ENCODE measurements around the gene C2orf15.
"Not testable (repeated sequence)": the region's sequence is repeated elsewhere in the genome, so short reads cannot be mapped to it uniquely, and the experiment has no call there.

The C2orf15 gene

DNA sequence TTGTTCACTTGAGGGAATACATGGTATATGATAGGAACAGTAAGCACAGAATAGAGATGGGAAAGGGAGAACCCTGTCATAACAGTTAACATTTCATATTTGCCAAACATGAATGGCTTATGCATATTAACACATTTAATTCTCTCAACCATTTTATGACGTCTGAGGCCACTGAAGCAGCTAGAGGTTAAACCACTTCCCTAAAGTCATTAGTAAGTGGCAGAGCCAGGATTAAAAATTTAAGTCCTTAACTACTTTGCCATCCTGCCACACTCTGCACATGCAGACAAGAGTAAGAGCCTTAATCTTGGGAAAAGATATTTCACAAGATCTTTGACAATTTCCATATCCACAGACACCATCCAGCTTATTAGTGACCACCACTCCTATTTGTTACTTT is 15.4 kb downstream of the C2orf15 start:
- no peak for DNase-seq
- intact Hi-C loops (cut with DNase I), result loop anchor here (10.0 kb wide), 1 partner anchor 178 kb away; the partner anchor contains the start of genes EIF5B and TXNDC9

DNA sequence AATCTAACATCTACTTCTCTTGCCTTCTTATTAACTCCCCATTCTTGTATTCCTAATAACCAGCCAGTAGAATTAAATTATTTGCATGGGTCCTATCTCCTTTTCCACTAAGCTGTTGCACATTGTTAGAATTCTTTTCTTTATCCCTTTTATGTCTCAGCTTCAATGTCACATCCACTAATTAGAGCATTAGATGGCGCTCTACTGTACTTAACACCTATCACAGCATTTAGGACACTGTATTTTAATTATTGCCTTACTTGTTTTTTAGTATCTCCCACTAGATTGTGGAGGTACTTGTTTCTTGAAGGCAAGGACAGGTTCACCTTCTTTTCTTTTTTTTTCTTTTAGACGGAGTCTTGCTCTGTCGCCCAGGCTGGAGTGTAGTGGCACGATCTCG is 17.1 kb downstream of the C2orf15 start:
- no peak for DNase-seq
- intact Hi-C loops (cut with DNase I), result loop anchor here (10.0 kb wide), 1 partner anchor 176 kb away; the partner anchor contains the start of genes EIF5B and TXNDC9

DNA sequence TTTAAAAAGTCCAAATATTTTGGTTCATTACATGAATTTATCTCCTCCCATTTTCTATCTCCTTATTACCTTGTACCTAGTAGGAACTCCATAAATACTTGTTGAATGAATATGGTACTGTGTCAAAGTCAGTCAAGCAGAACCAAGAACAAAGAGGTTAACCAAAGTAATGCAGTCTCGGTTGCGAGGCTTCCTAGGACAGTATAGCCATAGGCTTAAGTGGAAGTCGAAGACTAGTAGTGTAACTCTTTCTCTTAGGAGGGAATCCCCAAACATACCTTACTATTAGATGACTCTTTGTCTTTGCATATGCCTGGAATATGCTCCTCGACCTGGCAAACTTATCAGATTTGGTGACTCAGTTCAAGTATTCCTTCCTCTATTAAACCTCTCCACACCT is 18.1 kb downstream of the C2orf15 start:
- DNase-seq, result no peak
- intact Hi-C loops (cut with DNase I), result loop anchor here (10.0 kb wide), 1 partner anchor 175 kb away; the partner anchor contains the start of genes EIF5B and TXNDC9

DNA sequence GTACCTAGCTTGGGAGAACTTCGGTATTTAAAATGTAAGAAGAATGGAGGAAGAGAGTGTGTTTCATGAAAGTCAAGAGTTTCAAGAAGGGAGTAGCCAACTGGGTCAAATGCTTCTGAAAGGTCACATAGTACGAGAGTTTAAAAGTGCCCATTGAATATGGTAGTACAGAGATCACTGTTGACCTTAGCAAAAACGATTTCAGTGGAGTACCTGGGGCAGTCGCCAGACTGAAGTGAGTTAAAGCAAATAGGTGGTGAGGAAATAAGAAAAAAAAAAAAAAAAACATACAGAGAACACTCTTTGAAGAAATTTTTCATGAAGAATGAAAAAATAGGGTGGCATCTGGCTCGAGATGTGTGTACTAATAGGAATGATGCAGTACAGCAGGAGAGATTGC is 24.7 kb downstream of the C2orf15 start:
- DNase-seq, result no peak
- intact Hi-C loops (cut with DNase I), result no loop called here

DNA sequence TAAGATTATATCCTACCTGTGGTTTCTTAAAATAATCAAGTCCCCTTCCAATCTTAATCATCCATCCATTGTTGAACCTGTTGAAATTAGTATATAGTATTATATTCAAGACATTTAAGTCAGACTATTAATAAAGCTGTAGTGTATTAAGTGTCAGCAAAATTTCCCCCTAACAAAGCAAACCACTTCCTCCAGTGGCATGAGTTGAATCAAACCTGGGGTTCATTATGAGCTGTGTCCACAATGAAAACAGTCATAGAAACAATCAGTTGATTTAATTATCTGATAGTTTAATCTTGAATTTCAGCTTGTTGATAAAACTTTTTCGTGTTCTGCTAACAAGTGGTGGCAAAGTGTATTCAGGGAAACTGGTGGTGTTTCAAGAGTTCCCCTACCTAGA is 28.0 kb downstream of the C2orf15 start:
- no peak for DNase-seq
- intact Hi-C loops (cut with DNase I), result no loop called here

DNA sequence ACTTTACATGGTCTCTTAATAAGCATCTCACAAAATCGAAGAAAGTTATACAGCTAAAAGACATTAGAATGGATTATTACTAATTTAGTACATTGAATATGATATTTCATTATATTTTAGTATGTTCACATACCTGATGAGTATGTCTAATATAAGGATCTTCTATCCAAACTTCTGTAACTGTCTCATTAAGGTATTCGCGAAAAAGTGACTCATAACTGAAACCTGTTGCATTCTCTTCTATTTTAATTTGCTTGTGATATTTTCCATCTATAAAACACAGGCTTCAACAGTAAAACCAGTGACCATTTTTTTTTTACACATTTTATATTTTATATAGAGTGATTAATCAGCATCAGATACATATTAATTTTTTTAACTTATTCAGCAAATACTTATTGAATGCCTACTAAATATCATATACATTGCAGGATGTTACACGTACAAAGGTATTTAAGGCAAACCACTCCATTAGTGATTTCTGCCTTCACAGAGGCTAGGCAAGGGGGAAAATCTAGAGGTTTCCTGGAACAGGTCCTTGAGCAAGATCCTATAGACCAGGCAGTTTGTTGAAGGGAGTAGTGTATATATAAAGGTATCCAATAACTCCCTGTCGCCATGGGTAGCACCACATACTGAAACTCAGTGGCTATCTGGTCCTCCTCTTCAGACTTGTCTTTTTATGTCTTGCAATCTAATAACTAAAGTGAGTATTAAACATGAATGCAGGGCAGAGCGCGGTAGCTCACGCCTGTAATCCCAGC is 30.1 kb downstream of the C2orf15 start:
- intact Hi-C loops (cut with DNase I), result no loop called here
- no peak for DNase-seq

DNA sequence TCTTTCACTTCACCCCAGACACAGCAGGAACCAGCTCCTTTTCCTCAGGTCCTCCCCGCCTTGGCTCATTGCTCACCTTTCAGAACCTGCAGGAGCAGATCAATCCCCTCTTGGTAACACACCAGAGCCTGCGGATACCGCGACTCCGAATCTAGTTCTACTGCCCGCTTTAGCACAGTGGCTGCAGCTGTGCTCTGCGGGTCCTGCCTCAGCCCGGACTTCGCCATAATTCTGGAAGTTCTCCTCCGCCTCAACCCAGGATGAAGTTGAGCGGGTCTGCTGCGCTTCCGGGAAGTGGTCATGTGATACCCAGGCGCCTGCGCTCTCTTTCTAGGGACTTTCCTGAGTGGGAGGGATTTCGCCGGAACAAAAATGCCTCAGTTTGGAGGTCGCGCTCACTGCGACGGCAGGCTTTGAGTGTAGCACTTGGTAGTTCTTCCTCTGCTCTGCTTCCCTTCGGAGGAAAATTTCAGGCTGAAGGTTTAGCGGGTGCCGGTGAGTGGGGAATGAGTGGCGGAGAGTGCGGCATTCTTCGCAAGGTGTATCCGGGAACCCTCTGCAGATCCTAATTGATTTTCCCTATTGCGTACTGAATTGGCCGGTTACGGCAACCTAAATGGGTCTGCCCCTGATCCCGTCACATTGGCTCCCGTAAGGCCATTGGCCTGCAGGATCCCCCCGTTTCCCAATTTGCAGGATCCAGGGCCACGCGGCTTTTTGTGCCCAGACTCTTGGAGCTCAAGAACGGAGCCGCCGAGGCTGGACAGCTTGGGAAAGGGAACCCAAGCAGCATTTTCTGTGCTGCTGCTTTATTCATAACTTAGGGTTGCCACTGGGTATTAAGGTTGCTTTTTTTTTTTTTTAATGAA is 39.5 kb downstream of the C2orf15 start, which contains the start of the genes MITD1 and MRPL30:
Gene MITD1 (minus strand): TSS at position 304 of the 869 bp plus-strand sequence. CDS start 77 bp downstream, at position 227.
Gene MRPL30 (plus strand): TSS at position 430 of the 869 bp plus-strand sequence. CDS start 5,020 bp downstream, outside the sequence.
- peak; percentile 87 to 98 (median 95) for DNase-seq
- intact Hi-C loops (cut with DNase I), result loop anchor here (2.0 to 5.0 kb wide), 2 partner anchors 39 to 156 kb away; partner anchors contain the start of genes C2orf15, EIF5B and TXNDC9

DNA sequence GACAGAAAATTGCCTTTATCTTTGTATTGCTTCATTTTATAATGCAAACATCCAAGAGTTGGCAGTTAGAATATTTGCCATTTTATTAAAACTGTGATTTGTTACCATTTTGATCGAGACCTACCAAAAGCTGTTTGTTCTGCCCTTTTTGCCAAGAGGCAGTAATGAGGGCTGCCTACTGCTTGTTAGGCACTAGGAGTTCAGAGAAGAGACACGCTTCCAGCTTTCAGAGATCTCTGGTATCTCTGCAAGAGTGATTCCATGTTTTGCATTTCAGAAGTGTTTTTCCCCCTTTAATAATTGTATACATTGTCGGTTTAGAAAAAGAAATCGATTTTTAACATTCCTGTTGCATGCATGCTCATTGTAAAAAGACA is 40.1 kb downstream of the C2orf15 start:
- no peak for DNase-seq
- intact Hi-C loops (cut with DNase I), result loop anchor here (2.0 to 5.0 kb wide), 2 partner anchors 39 to 155 kb away; partner anchors contain the start of genes C2orf15, EIF5B and TXNDC9

DNA sequence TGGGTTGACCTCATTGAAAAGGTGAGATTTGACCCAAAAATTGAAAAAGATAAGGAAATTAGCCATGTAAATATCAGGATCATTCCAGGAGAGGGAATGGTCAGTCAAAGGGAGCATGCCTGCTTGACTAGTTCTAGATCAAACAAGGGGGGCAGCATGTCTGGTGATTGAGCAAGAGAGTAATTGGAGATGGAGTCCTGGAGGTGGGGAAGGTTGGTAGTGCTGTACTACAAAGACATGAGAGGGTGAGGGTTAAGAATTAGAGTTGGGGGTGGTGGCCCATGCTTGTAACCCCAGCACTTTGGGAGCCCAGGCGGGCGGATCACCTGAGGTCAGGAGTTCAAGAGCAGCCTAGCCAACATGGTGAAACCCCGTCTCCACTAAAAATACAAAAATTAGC is 41.5 kb downstream of the C2orf15 start:
- intact Hi-C loops (cut with DNase I), result loop anchor here (5.0 kb wide), 1 partner anchor 41 kb away; the partner anchor contains the start of gene C2orf15
- no peak for DNase-seq

DNA sequence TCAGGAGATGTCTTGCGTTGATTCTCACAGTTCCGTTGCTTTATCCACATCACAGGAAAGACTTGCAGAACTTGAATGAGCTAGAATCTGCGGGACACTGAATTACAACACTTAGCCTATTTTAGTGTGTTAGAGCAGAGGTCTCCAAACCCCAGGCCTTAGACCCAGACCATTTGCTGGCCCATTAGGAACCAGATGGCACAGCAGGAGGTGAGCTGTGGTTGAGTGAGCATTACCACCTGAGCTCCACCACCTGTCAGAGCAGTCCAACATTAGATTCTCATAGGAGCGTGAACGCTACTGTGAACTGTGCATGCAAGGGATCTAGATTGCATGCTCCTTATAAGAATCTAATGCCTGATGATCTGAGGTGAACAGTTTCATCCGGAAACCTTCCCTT is 43.3 kb downstream of the C2orf15 start:
- DNase-seq, result no peak
- intact Hi-C loops (cut with DNase I), result loop anchor here (5.0 kb wide), 1 partner anchor 43 kb away; the partner anchor contains the start of gene C2orf15

DNA sequence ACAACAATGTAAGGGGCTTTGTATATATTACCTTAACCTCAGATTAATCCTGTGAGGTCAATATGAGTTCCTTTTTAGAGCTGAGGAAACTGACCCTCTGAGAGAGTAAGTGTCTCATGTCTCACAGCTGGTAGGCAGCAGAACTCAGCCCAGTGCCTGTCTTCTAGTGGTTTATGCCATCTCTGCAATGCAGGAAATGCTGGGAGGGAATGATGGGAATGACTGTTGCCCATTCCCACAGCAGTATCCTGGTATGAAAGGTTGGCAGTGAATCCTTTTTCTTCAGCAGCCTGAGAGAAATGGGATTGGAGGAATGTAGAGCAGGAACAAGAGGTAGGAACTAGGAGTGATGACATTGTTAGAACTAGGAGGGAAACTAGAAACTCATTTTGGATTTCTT is 45.5 kb downstream of the C2orf15 start:
- no peak for DNase-seq
- intact Hi-C loops (cut with DNase I), result no loop called here

DNA sequence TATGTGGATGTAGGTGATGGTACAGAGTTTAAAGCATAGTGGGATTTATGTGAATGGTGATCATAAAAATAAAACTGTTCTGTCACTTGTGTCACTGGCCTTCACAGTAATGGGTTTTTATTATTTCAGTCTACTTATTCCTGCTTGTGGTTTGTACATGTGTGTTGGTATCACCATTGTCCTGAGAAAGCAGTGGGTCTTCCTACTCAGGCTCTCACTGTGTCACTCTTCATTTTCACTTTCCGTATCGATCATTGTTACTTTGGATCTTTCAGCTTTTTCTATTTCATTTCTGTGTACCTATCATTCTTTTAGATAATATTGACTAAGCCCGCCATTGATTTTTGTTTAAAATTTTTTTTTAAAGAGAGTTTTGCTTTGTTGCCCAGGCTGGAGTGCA is 46.9 kb downstream of the C2orf15 start:
- intact Hi-C loops (cut with DNase I), result no loop called here
- no peak for DNase-seq

DNA sequence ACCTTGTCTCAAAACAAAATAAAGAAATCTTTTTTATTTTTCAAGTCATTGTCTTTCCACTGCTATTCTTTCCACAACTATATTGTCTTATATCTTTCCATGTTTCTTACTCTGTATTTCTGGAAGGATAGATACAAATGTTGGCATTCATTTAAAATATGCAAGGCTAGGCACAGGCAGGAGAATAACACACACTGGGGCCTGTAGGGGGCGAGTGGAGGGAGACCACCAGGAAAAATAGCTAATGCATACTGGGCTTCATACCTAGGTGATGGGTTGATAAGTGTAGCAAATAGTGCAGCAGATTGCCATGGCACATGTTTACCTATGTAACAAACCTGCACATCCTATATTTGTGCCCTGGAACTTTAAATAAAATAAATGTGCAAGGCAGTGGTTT is 49.0 kb downstream of the C2orf15 start:
- DNase-seq, result no peak

DNA sequence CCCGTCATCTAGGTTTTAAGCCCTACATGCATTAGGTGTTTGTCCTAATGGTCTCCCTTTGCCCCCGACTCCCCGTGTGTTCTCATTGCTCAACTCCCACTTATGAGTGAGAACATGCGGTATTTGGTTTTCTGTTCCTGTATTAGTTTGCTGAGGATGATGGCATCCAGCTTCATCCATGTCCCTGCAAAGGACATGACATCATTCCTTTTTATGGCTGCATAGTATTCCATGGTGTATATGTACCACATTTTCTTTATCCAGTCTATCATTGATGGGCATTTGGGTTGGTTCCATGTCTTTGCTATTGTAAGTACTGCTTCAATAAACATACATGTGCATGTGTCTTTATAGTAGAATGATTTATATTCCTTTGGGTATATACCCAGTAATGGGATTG is 50.9 kb downstream of the C2orf15 start:
- DNase-seq; intact Hi-C loops (cut with DNase I): not testable (repeated sequence)

More for the DNA sequence above, 49.0 kb downstream of the C2orf15 start:
- intact Hi-C loops (cut with DNase I), result no loop called here

DNA sequence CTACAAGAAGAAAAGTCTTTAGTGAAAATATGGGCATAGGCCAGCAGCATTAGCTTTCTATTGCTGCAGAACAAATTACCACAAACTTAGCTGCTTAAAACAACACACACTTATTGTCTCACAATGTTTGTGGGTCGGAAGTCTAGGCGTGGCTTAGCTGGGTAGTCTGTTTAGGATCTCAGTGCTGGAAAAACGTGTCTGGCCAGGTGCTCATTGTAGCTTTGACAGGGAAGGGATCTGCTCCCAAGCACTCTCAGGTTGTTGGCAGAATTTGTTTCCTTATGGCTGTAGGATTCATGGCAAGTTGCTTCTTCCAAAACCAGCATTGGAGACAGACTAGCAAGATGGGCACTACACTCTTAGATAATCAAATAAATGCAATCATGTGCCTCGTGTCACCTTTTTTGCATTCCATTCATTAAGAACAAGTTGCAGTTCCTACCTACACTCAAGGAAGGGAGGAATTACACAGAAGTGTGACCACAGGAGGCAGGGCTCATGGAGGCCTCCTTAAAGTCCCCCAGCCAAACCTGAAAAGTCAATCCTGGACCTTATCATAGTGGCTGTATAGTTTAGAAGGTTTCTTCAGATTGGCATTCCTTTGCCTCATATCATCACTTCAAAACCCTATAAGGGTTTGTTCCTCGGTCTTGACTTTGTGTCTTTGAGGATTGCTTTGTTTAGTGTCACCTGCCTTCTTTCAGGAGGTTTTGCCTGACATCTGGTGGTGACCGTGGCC is 56.8 kb downstream of the C2orf15 start:
- intact Hi-C loops (cut with DNase I), result no loop called here
- no peak for DNase-seq

DNA sequence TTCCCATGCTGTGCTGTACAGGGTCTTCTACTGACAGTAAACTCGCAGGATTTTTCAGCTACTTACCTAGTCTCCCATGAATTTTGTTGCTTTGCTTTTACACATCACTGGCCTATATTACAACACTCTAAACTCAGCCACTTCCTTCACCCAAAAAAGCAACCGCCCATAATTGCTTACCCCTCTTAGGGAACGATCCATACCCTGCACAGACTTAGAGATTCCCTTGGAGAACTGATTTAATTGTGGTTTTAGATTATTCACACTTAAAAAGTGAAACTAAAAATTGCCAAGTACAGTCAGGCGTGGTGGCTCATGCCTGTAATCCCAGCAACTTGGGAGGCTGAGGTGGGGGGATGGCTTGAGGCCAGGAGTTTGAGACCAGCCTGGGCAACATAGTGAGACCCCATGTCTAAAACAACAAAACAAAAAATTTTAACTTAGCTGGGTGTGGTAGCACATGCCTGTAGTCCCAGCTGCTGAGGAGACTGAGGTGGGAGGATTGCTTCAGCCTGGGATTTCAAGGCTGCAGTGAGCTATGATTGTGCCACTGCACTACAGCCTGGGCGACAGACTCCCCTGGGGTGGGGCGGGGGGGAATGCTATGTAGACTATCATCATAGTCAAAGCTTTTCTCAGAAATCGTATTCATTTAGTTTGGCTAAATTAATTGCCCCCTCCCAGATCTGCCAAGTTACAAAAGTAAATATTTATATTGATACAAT is 58.7 kb downstream of the C2orf15 start:
- intact Hi-C loops (cut with DNase I), result no loop called here
- no peak for DNase-seq
